HepG2 (cell line): ENCODE measurements around the gene PRR9.

ENCODE experiments used
- FOXP1 ChIP-seq, 2 experiments: fragments of 450-650 bp in 1 of 2; IDR thresholded peaks; 2 replicates each; pipeline ENCODE4 v1.6.1; 2017 to 2018; ENCODE audit warnings: antibody characterized with exemption in 1 of 2
- ZNF30 ChIP-seq: sonication (generic); formaldehyde crosslinking; IDR thresholded peaks from 2 replicates; pipeline ENCODE4 v1.5.0; 2020; ENCODE audit warnings: mild to moderate bottlenecking, missing genetic modification reagents
- ZNF335 ChIP-seq: sonication (generic); formaldehyde crosslinking; IDR thresholded peaks from 2 replicates; pipeline ENCODE4 v1.4.0; 2020; ENCODE audit warnings: missing genetic modification reagents
- ZNF337 ChIP-seq: sonication (generic); formaldehyde crosslinking; IDR thresholded peaks from 2 replicates; pipeline ENCODE4 v1.5.1; 2020; ENCODE audit warnings: missing genetic modification reagents, low read depth, mild to moderate bottlenecking, borderline replicate concordance

DNA sequence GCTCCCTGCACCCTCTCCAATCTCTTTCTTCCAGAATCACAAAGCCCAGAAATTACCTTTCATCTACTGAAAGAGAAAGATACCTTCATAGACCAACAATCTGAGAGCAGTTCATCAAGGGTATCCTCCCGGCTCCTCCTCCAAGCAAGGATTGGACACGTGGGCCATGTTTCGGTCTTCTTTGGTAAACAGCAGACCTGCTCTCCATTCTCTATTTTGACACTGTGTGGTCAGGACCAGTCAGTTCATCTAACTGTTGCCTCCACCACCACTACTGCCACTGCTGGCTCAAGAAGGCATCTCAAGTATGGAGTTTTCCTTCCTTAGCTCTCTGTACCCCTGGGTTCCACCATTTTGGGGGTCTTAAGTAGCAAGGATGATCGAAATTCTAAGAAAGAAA lies 22.2 kb upstream of the PRR9 start:
- TF ChIP-seq ZNF30 (CRISPR knock-in tag), result no peak
- no peak for TF ChIP-seq ZNF337 (CRISPR knock-in tag)
- TF ChIP-seq ZNF335 (CRISPR knock-in tag), result no peak
- TF ChIP-seq FOXP1 (IDR thresholded peaks at IDR 0.05), result no peak
- no peak for TF ChIP-seq FOXP1 (CRISPR knock-in tag; IDR thresholded peaks at IDR 0.05)
